Effector memory CD8-positive, alpha-beta T cell (primary cell): ENCODE data around the gene TMEM147.

Experiments
- ATAC-seq: fragments of 150-1000 bp; cut with Tn5 transposase; replicated peaks from 2 replicates; pipeline ENCODE4 v1.10.0; 2021; ENCODE audit warnings: mild to moderate bottlenecking, moderate library complexity
- DNase-seq, 3 experiments: peaks; one replicate each; pipeline ENCODE4 v3.0.0; 2021
- H3K27ac Mint-ChIP-seq, 2 donors: one replicate each; pipeline ENCODE4 v1.8.0; 2022; ENCODE audit warnings: mild to moderate bottlenecking in 2 of 2, mixed read lengths in 2 of 2, moderate library complexity in 2 of 2
- H3K27me3 Mint-ChIP-seq, 2 donors: one replicate each; pipeline ENCODE4 v1.8.0; 2022; ENCODE audit warnings: mixed read lengths in 2 of 2
- H3K36me3 Mint-ChIP-seq: one replicate; pipeline ENCODE4 v1.8.0; 2022; ENCODE audit warnings: mild to moderate bottlenecking, moderate library complexity, mixed read lengths; ENCODE audit not compliant: insufficient read depth
- H3K4me1 Mint-ChIP-seq, 2 donors: one replicate each; pipeline ENCODE4 v1.8.0; 2022; ENCODE audit warnings: low read depth in 2 of 2, mixed read lengths in 2 of 2
- H3K4me3 Mint-ChIP-seq, 2 donors: one replicate each; pipeline ENCODE4 v1.8.0; 2022; ENCODE audit warnings: mild to moderate bottlenecking in 2 of 2, mixed read lengths in 2 of 2, moderate library complexity in 2 of 2
- H3K9me3 Mint-ChIP-seq, 2 donors: one replicate each; pipeline ENCODE4 v1.8.0; 2022; ENCODE audit warnings: mixed read lengths in 2 of 2

Gene TMEM147

DNA sequence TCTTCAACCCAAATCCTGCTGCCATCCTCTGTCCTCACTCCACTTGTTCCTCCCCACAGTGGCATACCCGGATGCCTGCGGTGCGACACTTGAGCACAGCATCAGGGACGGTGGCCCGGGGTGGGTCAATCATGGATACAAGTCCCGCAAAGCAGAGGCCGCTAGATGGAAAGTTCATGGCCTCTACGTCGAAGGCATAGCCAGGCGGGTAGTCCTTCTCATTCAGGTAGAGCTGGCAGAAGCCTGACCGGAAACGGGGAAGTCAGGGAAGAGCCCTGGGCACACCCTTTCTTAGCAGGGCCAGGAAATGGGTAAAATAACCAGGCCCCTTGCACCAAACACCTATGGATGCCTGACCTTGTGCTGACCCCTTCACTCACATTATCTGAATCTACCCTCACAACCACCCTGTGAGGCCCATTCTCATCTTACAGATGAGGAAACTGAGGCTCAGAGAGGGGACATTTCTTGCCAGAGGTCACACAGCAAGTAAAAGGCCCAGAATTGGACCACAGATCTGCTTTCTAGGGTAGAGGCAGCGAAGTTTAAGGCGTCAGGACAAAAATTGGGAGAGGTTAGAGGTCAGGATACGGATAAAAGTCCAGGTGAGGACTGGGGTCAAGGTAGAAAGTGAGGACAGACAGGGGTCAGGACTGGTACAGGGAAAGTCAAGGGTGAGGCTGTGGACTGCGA lies 11.6 kb downstream of the TMEM147 start:
- H3K36me3 Mint-ChIP-seq, result no peaks in the 10 kb centered on the region
- H3K9me3 Mint-ChIP-seq, result no peaks in the 10 kb centered on the region
- peaks cover 4% of the 10 kb centered on the region in 2 donors for H3K4me1 Mint-ChIP-seq
- peak overlapping the region; percentile 64 to 66 for H3K4me3 Mint-ChIP-seq
- H3K27me3 Mint-ChIP-seq, result peaks cover 28 to 46% of the 10 kb centered on the region in 2 donors
- DNase-seq, result no peak
- no peak overlapping the region for H3K27ac Mint-ChIP-seq
- no peak for ATAC-seq

DNA sequence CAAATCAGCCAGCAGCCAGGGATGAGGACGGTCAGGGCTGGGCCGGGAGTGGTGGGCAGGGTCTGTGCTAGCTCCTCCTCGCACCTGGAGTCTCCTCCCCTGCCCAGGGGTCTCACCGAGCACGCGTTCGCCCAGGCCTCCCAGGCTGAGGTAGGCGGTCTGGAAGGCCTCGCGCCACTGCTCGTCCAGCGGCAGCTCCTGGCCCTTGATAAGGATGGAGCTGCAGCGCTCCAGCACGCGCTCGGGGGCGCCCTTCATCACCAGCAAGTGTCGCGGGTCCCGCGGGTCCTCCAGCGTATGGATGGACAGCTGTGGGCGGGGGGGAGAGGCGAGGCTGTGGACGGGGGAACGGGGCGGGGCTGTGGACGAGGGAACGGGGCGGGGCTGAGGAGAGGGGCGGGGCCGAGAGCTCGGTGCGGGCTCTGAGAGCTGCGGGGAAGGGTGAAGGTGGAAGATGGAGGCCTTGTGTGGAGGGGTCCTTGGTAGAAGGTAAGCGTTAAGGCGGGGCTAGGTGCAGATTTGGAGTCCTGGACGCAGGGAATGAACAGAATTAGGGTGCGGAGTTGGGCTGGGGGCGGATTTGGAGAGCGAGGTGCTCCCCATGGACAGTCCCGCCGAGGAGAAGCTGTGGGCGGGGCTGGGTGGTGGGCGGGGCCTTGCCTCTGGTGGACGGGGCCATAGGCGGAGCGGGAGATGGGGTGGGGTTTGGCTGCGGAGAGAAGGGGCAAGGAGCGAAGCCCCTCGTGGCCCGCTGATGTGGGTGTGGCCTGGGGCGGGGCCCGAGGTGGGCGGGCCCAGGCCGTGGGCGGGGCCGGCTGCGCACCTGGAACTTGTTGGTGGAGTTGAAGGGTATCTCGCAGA lies 12.3 kb downstream of the TMEM147 start:
- Mint-ChIP-seq H3K4me1 (peaks cover 4% of the 10 kb centered on the region in 2 donors), H3K36me3 (no peaks in the 10 kb centered on the region), H3K4me3 (peak overlapping the region; percentile 64 to 66), H3K9me3 (no peaks in the 10 kb centered on the region), H3K27ac (peak overlapping the region in 1 of 2 donors; percentile 18), H3K27me3 (peaks cover 36 to 54% of the 10 kb centered on the region in 2 donors)
- peak in 2 of 3 experiments; percentile 11 to 19 for DNase-seq
- peak; percentile 70 for ATAC-seq

GRCh38 chr19:35558400-35559280 lies 13.2 kb downstream of the TMEM147 start:
- Mint-ChIP-seq H3K9me3 (no peaks in the 10 kb centered on the region), H3K4me1 (peaks cover 4% of the 10 kb centered on the region in 2 donors), H3K4me3 (peak overlapping the region in 1 of 2 donors; percentile 41), H3K27ac (no peak overlapping the region), H3K36me3 (no peaks in the 10 kb centered on the region), H3K27me3 (peaks cover 44 to 62% of the 10 kb centered on the region in 2 donors)
- DNase-seq (no peak), ATAC-seq (no peak)

GRCh38 chr19:35559281-35559659 lies 13.8 kb downstream of the TMEM147 start:
- no peaks in the 10 kb centered on the region for H3K36me3 Mint-ChIP-seq
- H3K27ac Mint-ChIP-seq, result no peak overlapping the region
- H3K27me3 Mint-ChIP-seq, result peaks cover 44 to 69% of the 10 kb centered on the region in 2 donors
- DNase-seq (no peak), ATAC-seq (no peak)
- no peaks in the 10 kb centered on the region for H3K9me3 Mint-ChIP-seq
- H3K4me1 Mint-ChIP-seq, result peaks cover 4% of the 10 kb centered on the region in 2 donors
- H3K4me3 Mint-ChIP-seq, result peak overlapping the region in 1 of 2 donors; percentile 41

GRCh38 chr19:35559781-35560180 lies 14.4 kb downstream of the TMEM147 start:
- no peaks in the 10 kb centered on the region for H3K9me3 Mint-ChIP-seq
- no peak overlapping the region for H3K27ac Mint-ChIP-seq
- ATAC-seq (no peak), DNase-seq (no peak)
- H3K36me3 Mint-ChIP-seq, result no peaks in the 10 kb centered on the region
- H3K4me3 Mint-ChIP-seq, result no peak overlapping the region
- peaks cover 4% of the 10 kb centered on the region in 2 donors for H3K4me1 Mint-ChIP-seq
- peaks cover 44 to 74% of the 10 kb centered on the region in 2 donors for H3K27me3 Mint-ChIP-seq

DNA sequence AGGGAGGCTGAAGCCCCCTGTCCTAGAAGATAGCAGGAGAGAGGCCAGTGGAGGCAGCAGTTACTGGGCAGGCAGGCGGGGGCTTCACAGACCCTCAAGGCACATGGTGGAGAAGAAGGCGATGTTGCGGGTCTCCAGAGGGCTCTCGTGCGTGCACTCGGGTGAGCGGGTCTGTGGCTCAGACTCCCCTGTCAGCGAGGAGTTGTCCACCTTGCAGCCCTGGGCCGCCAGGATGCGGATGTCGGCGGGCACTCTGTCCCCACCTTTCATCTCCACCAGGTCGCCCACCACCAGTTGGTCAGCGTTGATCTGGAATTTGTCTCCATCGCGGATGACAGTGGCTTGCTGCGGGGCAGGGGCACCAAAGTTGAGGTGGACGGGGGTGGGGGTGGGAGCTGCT lies 14.8 kb downstream of the TMEM147 start:
- H3K4me3 Mint-ChIP-seq, result no peak overlapping the region
- no peaks in the 10 kb centered on the region for H3K9me3 Mint-ChIP-seq
- peaks cover 44 to 79% of the 10 kb centered on the region in 2 donors for H3K27me3 Mint-ChIP-seq
- no peaks in the 10 kb centered on the region for H3K36me3 Mint-ChIP-seq
- no peak for ATAC-seq
- H3K27ac Mint-ChIP-seq, result no peak overlapping the region
- DNase-seq, result no peak
- H3K4me1 Mint-ChIP-seq, result peaks cover 4% of the 10 kb centered on the region in 2 donors

DNA sequence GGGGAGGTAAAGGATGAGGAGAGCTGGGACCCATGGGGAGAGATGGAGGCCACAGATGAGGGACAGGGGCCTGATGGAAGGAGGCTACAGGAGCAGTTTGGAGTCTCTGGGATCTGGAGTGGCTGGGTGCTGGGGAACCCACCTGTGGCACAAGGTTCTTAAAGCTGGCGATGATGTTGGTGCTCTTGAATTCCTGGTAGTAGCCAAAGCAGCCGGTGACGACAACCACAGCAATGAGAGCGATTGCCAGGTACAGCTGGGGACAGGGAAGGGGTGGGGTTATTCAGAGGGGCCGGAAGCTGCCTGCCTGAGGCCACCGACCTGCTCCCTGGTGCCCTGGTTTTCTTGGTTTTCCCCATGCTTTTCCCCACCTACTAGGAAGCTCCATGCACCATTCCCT lies 15.3 kb downstream of the TMEM147 start:
- ATAC-seq (no peak), DNase-seq (no peak)
- Mint-ChIP-seq H3K27ac (no peak overlapping the region), H3K4me1 (peaks cover 4% of the 10 kb centered on the region in 2 donors), H3K4me3 (no peak overlapping the region), H3K36me3 (no peaks in the 10 kb centered on the region), H3K9me3 (no peaks in the 10 kb centered on the region), H3K27me3 (peaks cover 44 to 83% of the 10 kb centered on the region in 2 donors)

DNA sequence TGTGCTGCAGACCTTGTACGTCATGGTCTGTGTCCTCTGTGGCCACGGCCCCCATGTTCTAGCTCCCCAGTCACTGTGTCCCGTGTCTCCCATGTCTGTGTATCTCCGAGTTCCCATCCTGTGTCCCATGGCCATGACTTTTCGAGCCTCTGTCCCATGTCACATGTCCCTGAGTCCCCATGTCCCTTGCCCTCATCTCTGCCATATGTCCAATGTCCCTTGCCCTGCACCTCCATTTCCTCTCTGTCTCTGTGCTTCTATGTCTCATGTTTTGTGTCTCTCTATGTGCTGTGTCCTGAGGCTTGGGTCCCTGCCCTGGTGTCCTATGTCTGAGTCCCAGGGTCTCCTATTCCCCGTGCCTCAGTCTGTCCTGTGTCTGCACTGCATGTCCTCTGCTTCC lies 16.0 kb downstream of the TMEM147 start:
- no peak overlapping the region for H3K27ac Mint-ChIP-seq
- DNase-seq (no peak), ATAC-seq (no peak)
- H3K4me3 Mint-ChIP-seq, result no peak overlapping the region
- no peaks in the 10 kb centered on the region for H3K36me3 Mint-ChIP-seq
- peaks cover 4% of the 10 kb centered on the region in 2 donors for H3K4me1 Mint-ChIP-seq
- H3K9me3 Mint-ChIP-seq, result no peaks in the 10 kb centered on the region
- peaks cover 44 to 84% of the 10 kb centered on the region in 2 donors for H3K27me3 Mint-ChIP-seq

DNA sequence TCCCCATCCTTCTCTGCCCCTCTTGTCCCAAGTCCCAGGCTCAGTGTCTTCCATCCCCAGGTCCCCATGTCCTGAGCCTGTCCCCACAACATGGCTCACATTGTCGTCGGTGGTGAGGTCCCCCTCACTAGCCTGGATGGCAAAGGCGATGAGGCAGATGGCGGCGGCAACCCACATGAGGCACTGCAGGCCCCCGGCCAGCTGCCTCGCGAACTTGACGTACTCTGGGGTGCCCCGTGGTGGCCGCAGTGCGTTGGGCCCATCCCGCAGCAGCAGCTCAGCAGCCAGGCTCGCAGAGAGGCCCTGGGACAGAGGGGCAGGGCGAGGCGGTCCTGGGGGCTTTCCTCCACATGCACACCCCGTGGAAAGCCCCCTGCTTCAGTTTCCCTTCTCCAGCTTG lies 16.9 kb downstream of the TMEM147 start:
- DNase-seq (no peak), ATAC-seq (no peak)
- H3K9me3 Mint-ChIP-seq, result no peaks in the 10 kb centered on the region
- H3K36me3 Mint-ChIP-seq, result no peaks in the 10 kb centered on the region
- no peak overlapping the region for H3K4me3 Mint-ChIP-seq
- no peak overlapping the region for H3K27ac Mint-ChIP-seq
- H3K27me3 Mint-ChIP-seq, result peaks cover 44 to 87% of the 10 kb centered on the region in 2 donors
- peaks cover 2 to 4% of the 10 kb centered on the region in 2 donors for H3K4me1 Mint-ChIP-seq

DNA sequence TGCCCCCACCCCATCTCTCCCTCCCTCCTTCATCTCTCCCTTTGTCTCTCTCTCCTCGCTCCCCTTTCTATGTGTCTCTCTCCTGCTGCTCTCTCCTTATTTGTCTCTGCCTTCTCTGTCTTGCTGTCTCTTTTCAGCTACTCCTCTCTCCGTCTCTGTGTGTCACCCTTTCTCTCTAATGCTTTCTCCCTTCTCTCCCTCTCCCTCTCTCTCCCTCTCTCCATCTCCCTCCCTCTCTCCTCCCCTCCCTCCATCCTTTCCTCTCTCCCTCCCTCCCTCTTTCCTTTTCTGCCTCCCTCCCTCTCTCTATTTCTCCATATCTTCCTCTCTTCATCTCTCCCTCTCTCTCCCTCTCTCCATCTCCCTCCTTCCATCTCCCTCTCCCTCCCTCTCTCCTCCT lies 17.4 kb downstream of the TMEM147 start:
- DNase-seq (no peak), ATAC-seq (no peak)
- Mint-ChIP-seq H3K36me3 (no peaks in the 10 kb centered on the region), H3K27ac (no peak overlapping the region), H3K27me3 (peaks cover 44 to 87% of the 10 kb centered on the region in 2 donors), H3K4me3 (no peak overlapping the region), H3K9me3 (no peaks in the 10 kb centered on the region), H3K4me1 (peaks cover 1 to 4% of the 10 kb centered on the region in 2 donors)

DNA sequence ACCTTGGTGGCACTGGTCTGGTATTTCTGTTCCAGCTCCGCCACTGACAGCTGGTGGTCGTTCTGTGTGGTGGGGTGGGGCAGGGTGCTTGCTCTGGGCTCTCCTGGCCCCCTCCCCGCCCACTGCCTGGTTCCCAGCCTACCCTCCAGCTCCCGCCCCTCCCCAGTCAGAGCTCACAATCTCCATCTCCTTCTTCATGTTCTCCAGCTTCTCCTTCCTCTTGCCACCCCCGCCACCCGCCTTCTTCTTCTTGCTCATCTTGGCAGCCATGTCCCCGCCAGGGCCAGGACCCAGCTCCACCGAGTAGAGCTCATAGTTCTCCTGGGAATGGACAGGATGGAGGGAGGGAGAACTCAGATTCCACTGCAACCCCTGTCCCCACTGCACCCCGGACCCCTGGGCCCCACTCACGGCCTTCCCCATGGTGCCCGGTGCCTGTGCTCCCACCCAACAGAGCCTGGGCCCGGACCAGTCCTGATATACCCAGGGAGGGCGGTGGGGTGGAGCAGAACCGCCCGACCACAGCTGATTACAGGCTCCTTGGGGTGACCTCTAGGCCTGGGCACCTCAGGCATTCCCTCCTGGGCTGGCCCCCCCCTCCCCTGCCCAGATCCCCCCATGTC lies 17.9 kb downstream of the TMEM147 start, which contains the start of gene ATP4A:
Gene ATP4A (minus strand): TSS at position 452 of the 623 bp plus-strand sequence. CDS start 29 bp downstream, at position 423.
- H3K4me1 Mint-ChIP-seq, result peaks cover 0 to 4% of the 10 kb centered on the region in 2 donors
- no peaks in the 10 kb centered on the region for H3K9me3 Mint-ChIP-seq
- H3K27me3 Mint-ChIP-seq, result peaks cover 44 to 88% of the 10 kb centered on the region in 2 donors
- H3K36me3 Mint-ChIP-seq, result no peaks in the 10 kb centered on the region
- no peak for ATAC-seq
- no peak for DNase-seq
- no peak within 1 kb of the TSS for H3K4me3 Mint-ChIP-seq
- no peak within 1 kb of the TSS for H3K27ac Mint-ChIP-seq

DNA sequence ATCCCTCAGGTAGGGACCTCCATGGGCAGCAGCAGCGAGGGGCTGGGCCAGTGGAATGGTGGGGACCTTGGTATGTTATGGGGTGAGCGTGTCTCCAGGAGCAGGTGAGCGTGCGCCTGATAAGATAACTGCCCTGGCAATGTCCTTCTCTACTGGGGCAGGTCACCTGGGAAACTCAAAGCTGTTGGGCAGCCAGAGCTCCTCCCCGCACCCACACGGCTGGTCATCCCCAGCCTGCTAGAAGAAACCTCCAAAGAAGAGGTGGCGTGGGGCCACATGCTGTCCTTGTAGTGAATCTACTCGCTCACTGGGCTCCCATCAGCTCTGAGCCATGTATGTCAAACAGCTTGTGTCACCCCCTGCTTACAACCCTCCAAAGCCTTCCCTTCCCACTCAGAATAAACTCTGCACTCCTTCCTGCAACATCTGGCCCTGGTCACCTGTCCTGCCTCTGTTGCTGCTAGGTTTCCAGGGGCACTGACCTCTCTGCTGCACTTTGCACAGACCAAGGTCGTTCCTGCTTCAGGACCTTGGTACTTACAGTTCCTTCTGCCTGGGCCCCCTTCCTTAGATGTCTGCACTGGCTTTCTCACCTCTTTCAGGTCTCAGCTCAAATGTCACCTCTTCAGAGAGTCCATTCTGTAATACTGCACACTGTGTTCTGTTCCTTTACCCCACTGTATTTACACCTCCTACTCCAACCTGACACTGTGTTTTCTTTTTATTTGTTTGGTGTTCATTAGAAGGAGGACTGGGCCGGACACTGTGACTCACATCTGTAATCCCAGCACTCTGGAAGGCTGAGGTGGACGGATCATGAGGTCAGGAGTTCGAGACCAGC lies 19.8 kb downstream of the TMEM147 start:
- peaks cover 44 to 87% of the 10 kb centered on the region in 2 donors for H3K27me3 Mint-ChIP-seq
- H3K9me3 Mint-ChIP-seq, result no peaks in the 10 kb centered on the region
- DNase-seq, result no peak
- H3K36me3 Mint-ChIP-seq, result no peaks in the 10 kb centered on the region
- no peak for ATAC-seq
- no peak overlapping the region for H3K4me3 Mint-ChIP-seq
- H3K4me1 Mint-ChIP-seq, result no peaks in the 10 kb centered on the region
- H3K27ac Mint-ChIP-seq, result no peak overlapping the region
